Lower leg skin (tissue), 4 donors: ENCODE data around the gene TMEM145. TPM values are rescaled to one million over a fixed set of nuclear protein-coding genes. Genes with fewer than 3 reads are reported as not detected.

Experiments
- DNase-seq, 2 donors: peaks; one replicate each; pipeline ENCODE4 v3.0.0-alpha.2; 2019; ENCODE audit warnings: low spot score in 2 of 2
- H3K4me3 ChIP-seq: fragments of 200-600 bp; sonication (generic); 2 replicates; pipeline ENCODE4 v1.5.1; 2017; ENCODE audit warnings: mild to moderate bottlenecking, low read depth; ENCODE audit not compliant: poor library complexity, severe bottlenecking
- POLR2A ChIP-seq, 2 donors: fragments of 450-650 bp; IDR thresholded peaks; one replicate each; pipeline ENCODE4 v1.6.1; 2016 to 2017; ENCODE audit warnings: antibody characterized with exemption in 2 of 2, mild to moderate bottlenecking in 1 of 2, moderate library complexity in 1 of 2
- WGBS, 2 donors: methylation state at CpG; one replicate each; pipeline ENCODE4 v1.1.5; 2018; 5-methylcytosine and 5-hydroxymethylcytosine counted together
- intact Hi-C: fragments of 100-400 bp; cut with DNase I; formaldehyde crosslinking; loops from one replicate; pipeline ENCODE4 v1.15.0; 2023; ENCODE audit warnings: low total_unique reads
- total RNA-seq, 4 donors: library from RNA; depleted of rRNA; stranded (reverse); fragments of >200 nt; gene quantifications; one replicate each; pipeline ENCODE4 v1.1.0, GENCODE V29; 2016
- TF ChIP-seq, protein P1 (sequence below), 3 donors: fragments of 450-650 bp; IDR thresholded peaks; one replicate each; pipeline ENCODE4 v1.5.1; 2016; ENCODE audit warnings: antibody characterized with exemption in 3 of 3, mild to moderate bottlenecking in 3 of 3, moderate library complexity in 2 of 3

The TMEM145 gene
- total RNA-seq, 4 donors from 2014 or later = 0.88 TPM; not detected in 3

DNA sequence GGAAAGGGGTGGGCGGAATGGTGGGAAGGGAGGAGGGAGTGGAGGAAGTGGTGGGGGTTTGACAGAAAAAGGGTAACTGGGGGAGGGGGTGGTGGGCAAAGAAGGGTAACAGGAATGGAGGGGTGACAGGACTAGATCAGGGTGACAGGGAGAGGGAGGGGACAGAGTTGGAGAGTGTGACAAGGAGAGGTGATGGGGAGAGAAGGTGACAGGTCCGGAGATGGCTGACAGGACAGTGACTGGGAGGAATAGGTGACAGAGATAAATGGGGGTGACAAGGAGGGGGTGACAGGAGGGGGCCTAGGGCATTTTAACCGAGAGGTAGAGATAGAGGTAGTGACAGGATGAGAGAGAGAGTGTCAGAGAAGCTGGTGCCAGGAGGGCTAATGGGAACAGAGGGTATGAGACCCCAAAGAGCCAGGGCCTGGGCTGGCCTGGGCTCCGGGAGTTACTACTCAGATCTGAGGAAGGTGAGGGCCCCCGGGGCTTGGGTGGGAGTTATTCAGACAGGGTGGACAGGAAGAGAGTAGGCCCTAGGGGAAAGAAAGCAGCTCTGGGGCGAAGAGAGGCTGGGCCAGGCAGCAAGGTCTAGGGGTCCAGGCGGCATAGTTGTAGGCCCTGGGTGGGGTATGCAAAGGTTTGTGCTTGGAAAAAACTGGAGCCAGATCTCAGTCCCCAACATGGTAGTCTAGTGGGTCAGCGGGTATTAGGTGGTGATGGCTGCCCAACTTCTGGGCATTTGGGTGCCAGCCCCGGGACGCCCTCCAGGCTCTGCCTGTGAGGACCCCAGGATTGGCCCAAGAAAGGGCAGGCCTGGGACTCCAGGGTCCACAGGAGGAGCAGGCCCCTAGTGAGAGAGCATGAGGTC, 43.4 kb upstream of the TMEM145 start:
- WGBS, 2 donors = 10 to 24% methylated on average over 10 of the region's 10 CpGs
- no peak for DNase-seq
- intact Hi-C loops = no loop called here

GRCh38 chr19:42270346-42271044, 42.6 kb upstream of the TMEM145 start:
- intact Hi-C loops = no loop called here
- no peak overlapping the region for H3K4me3 ChIP-seq
- TF ChIP-seq, protein P1, sequence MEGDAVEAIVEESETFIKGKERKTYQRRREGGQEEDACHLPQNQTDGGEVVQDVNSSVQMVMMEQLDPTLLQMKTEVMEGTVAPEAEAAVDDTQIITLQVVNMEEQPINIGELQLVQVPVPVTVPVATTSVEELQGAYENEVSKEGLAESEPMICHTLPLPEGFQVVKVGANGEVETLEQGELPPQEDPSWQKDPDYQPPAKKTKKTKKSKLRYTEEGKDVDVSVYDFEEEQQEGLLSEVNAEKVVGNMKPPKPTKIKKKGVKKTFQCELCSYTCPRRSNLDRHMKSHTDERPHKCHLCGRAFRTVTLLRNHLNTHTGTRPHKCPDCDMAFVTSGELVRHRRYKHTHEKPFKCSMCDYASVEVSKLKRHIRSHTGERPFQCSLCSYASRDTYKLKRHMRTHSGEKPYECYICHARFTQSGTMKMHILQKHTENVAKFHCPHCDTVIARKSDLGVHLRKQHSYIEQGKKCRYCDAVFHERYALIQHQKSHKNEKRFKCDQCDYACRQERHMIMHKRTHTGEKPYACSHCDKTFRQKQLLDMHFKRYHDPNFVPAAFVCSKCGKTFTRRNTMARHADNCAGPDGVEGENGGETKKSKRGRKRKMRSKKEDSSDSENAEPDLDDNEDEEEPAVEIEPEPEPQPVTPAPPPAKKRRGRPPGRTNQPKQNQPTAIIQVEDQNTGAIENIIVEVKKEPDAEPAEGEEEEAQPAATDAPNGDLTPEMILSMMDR (IDR thresholded peaks at IDR 0.05) = no peak
- no peak for TF ChIP-seq POLR2A (IDR thresholded peaks at IDR 0.05)
- DNase-seq = no peak
- 0 to 3% methylated on average over 18 of the region's 18 CpGs for WGBS, 2 donors

More for the DNA sequence above, 43.4 kb upstream of the TMEM145 start:
- H3K4me3 ChIP-seq = peak overlapping the region; percentile 38
- TF ChIP-seq POLR2A (IDR thresholded peaks at IDR 0.05) = no peak
- TF ChIP-seq, protein P1 (IDR thresholded peaks at IDR 0.05) = no peak

DNA sequence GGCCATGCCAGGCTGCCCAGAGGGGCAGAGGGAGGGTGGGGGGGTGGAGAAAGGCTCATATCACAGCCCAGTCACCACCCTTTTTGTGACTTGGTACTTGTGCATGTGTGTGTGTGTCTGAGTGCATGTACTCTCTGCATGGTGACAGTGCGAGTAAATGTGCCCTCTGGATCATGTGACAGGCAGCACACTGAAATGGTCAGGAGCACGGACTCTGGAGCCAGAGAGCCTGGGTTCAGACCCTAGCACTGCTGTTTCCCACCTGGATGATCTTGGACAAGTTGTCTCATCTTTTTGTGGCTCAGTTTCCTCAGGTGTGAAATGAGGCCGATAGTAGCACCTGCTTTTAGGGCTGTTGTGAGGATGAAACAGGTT, 42.1 kb upstream of the TMEM145 start:
- intact Hi-C loops = no loop called here
- no peak overlapping the region for H3K4me3 ChIP-seq
- TF ChIP-seq, protein P1 (IDR thresholded peaks at IDR 0.05) = no peak
- no peak for TF ChIP-seq POLR2A (IDR thresholded peaks at IDR 0.05)
- no peak for DNase-seq
- 0 to 31% methylated on average over 3 of the region's 3 CpGs for whole genome bisulfite sequencing, 2 donors

DNA sequence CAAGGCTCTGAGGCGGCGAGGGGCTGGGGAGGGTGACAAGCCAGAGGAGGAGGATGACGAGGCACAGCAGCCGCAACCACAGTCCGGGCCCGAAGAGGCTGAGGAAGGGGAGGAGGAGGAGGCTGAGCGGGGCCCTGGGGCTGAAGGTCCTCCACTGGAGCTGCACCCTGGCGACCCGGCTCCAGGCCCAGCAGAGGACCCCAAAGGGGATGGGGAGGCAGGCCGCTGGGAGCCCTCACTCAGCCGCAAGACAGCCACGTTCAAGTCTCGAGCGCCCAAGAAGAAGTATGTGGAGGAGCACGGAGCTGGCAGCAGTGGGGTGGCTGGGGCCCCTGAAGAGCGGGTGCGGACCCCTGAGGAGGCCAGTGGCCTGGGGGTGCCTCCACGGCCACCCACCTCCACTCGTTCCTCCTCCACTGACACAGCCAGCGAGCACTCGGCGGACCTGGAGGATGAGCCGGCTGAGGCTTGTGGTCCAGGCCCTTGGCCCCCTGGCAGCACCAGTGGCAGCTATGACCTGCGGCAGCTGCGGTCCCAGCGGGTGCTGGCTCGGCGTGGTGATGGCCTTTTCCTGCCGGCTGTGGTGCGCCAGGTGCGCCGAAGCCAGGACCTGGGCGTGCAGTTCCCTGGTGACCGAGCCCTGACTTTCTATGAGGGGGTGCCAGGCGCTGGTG, 41.1 kb upstream of the TMEM145 start:
- no peak for DNase-seq
- intact Hi-C loops = no loop called here
- no peak for TF ChIP-seq POLR2A (IDR thresholded peaks at IDR 0.05)
- TF ChIP-seq, protein P1 (IDR thresholded peaks at IDR 0.05) = no peak
- H3K4me3 ChIP-seq = no peak overlapping the region
- 86 to 89% methylated on average over 10 to 28 of the region's 35 CpGs for WGBS, 2 donors

DNA sequence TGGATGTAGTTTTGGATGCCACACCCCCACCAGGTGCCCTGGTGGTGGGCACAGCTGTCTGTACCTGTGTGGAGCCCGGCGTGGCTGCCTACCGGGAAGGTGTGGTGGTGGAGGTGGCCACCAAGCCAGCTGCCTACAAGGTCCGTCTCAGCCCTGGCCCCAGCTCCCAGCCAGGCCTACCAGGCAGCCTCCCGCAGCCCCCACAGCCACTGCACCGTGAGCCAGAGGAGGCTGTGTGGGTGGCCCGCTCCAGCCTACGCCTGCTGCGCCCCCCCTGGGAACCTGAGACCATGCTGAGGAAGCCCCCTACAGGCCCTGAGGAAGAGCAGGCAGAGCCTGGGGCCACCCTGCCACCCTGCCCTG, 40.6 kb upstream of the TMEM145 start:
- H3K4me3 ChIP-seq = no peak overlapping the region
- no peak for TF ChIP-seq POLR2A (IDR thresholded peaks at IDR 0.05)
- TF ChIP-seq, protein P1 (IDR thresholded peaks at IDR 0.05) = no peak
- intact Hi-C loops = no loop called here
- no peak for DNase-seq
- 85% methylated on average over 3 of the region's 9 CpGs; no CpG with 5 or more reads in 1 of the 2 donors for WGBS, 2 donors
